ENCODE measurements around the gene UBE2F.

- TF ChIP-seq, protein P1, sequence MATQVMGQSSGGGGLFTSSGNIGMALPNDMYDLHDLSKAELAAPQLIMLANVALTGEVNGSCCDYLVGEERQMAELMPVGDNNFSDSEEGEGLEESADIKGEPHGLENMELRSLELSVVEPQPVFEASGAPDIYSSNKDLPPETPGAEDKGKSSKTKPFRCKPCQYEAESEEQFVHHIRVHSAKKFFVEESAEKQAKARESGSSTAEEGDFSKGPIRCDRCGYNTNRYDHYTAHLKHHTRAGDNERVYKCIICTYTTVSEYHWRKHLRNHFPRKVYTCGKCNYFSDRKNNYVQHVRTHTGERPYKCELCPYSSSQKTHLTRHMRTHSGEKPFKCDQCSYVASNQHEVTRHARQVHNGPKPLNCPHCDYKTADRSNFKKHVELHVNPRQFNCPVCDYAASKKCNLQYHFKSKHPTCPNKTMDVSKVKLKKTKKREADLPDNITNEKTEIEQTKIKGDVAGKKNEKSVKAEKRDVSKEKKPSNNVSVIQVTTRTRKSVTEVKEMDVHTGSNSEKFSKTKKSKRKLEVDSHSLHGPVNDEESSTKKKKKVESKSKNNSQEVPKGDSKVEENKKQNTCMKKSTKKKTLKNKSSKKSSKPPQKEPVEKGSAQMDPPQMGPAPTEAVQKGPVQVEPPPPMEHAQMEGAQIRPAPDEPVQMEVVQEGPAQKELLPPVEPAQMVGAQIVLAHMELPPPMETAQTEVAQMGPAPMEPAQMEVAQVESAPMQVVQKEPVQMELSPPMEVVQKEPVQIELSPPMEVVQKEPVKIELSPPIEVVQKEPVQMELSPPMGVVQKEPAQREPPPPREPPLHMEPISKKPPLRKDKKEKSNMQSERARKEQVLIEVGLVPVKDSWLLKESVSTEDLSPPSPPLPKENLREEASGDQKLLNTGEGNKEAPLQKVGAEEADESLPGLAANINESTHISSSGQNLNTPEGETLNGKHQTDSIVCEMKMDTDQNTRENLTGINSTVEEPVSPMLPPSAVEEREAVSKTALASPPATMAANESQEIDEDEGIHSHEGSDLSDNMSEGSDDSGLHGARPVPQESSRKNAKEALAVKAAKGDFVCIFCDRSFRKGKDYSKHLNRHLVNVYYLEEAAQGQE (IDR thresholded peaks at IDR 0.05; ENCODE audit: insufficient read depth in 1 of 2, low read depth in 2 of 2, low read length in 2 of 2): no peak
- TF ChIP-seq POLR2AphosphoS5 (IDR thresholded peaks at IDR 0.05; ENCODE audit: low read depth, low read length): no peak
These were observed 47.0 kb downstream of the UBE2F start for GRCh38 chr2:238013806-238014205.
